HT1080 (cell line): ENCODE measurements around the gene SEC61G. TPM values are rescaled to one million over a fixed set of nuclear protein-coding genes. Genes with fewer than 3 reads are reported as not detected.
A peak's percentile ranks its signal among the peaks of the same experiment; 100 is the strongest.

Experiments
- DNase-seq: peaks from one replicate; pipeline ENCODE4 v3.0.0-alpha.2; 2015; ENCODE audit warnings: low read depth
- total RNA-seq: library from RNA; depleted of rRNA; stranded (reverse); fragments of >200 nt; shearing (Covaris generic); gene quantifications from 2 replicates; pipeline ENCODE4 v1.2.3, GENCODE V29; 2014

Gene SEC61G
- total RNA-seq, 1 experiment from 2014 or later, result 184 TPM

- peak; percentile 49 for DNase-seq
Observed at GRCh38 chr7:54769203-54769602, 10.2 kb upstream of the SEC61G start.

- no peak for DNase-seq
Observed at GRCh38 chr7:54764861-54765260, 5.8 kb upstream of the SEC61G start.

GRCh38 chr7:54757711-54758110 is 1.3 kb downstream of the SEC61G start:
- no peak for DNase-seq

- no peak for DNase-seq
Observed at GRCh38 chr7:54749200-54749599, 9.8 kb downstream of the SEC61G start.

- DNase-seq, result no peak
Observed at GRCh38 chr7:54747234-54747633, 11.8 kb downstream of the SEC61G start.

- no peak for DNase-seq
Observed at GRCh38 chr7:54743580-54743979, 15.4 kb downstream of the SEC61G start.

GRCh38 chr7:54738737-54739136 is 20.3 kb downstream of the SEC61G start:
- no peak for DNase-seq

- peak; percentile 14 for DNase-seq
Observed at GRCh38 chr7:54729107-54729506, 29.9 kb downstream of the SEC61G start.

GRCh38 chr7:54728411-54728810 is 30.6 kb downstream of the SEC61G start:
- DNase-seq, result no peak

GRCh38 chr7:54725255-54725654 is 33.8 kb downstream of the SEC61G start:
- DNase-seq, result no peak

- no peak for DNase-seq
Observed at GRCh38 chr7:54722502-54722901, 36.5 kb downstream of the SEC61G start.

GRCh38 chr7:54722026-54722425 is 37.0 kb downstream of the SEC61G start:
- DNase-seq, result no peak

GRCh38 chr7:54719974-54720373 is 39.0 kb downstream of the SEC61G start:
- DNase-seq, result no peak

GRCh38 chr7:54719425-54719824 is 39.6 kb downstream of the SEC61G start:
- no peak for DNase-seq

GRCh38 chr7:54712820-54713219 is 46.2 kb downstream of the SEC61G start:
- DNase-seq, result no peak

GRCh38 chr7:54711900-54712595 is 47.0 kb downstream of the SEC61G start:
- DNase-seq, result no peak

GRCh38 chr7:54709283-54709682 is 49.7 kb downstream of the SEC61G start:
- no peak for DNase-seq

- DNase-seq, result peak; percentile 75
Observed at GRCh38 chr7:54705436-54705835, 53.6 kb downstream of the SEC61G start.

- no peak for DNase-seq
Observed at GRCh38 chr7:54704851-54705250, 54.2 kb downstream of the SEC61G start.
